HG02678 (cell line): ENCODE measurements around the gene SPANXA1.
"Not testable (repeated sequence)": the region's sequence is repeated elsewhere in the genome, so short reads cannot be mapped to it uniquely, and the experiment has no call there.

Experiments
- ATAC-seq: cut with Tn5 transposase; IDR thresholded peaks from one replicate; pipeline ENCODE4 v1.9.1; 2021; ENCODE audit warnings: mild to moderate bottlenecking, moderate library complexity; ENCODE audit not compliant: unreplicated experiment

Gene SPANXA1, protein sequence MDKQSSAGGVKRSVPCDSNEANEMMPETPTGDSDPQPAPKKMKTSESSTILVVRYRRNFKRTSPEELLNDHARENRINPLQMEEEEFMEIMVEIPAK

DNA sequence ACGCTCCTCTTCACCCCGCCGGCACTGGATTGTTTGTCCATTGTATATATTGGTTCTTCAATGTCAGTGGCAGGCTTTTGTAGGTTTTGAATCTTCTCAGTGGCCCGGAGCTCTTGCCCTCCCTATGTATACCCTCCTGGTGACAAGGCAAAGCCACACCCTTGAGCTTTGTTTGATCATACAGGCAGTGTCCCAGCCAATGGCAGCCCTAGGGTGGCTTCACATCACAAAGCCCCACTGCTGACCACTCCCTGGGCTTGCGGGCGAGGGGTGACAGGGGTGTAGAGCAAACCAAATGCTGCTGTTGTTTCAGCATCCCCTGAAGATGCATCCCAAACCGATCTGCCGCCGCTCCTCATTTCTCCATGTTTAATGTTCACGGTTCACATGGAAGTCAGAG, at the start of gene SPANXA1:
SPANXA1 (minus strand) TSS at position 101 of the 400 bp plus-strand sequence; CDS start at position 41, 60 bp downstream.
- ATAC-seq = not testable (repeated sequence)

DNA sequence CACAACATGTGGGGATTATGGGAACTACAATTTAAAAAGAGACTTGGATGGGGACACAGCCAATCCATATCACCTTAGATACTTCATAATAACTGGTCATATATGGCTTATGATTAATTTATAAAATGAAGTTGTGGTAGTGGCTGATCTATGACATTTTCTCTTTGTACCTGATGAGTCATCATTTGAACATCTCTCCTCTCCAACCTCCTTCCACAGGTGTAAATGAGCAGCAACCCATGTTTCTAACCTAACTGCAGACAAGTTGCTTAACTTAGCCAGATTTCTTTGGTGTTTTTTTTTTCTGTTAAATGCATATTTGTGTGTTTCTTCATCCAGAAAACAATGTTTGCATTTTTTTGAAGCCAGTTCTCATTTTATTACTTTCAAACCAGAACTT, 47.6 kb upstream of the SPANXA1 start:
- no peak for ATAC-seq

DNA sequence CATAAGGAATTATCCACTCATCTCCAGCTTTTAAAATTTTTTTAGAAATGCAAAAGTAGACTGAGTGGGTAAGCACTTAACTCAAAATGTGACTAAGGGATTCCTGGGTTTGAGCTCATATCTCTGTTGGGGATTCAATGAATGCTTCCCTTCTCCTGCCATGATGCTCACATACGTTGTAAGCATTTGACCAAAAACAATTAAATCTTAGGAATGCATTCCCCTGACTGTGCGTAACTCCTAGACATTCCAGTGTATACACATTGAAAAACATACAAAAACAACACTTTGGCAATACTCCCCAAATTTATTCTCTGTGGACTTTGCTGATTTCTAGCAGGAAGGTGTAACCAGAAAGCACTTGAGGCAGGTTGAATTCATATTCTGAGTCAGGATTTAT, 34.8 kb upstream of the SPANXA1 start:
- no peak for ATAC-seq

DNA sequence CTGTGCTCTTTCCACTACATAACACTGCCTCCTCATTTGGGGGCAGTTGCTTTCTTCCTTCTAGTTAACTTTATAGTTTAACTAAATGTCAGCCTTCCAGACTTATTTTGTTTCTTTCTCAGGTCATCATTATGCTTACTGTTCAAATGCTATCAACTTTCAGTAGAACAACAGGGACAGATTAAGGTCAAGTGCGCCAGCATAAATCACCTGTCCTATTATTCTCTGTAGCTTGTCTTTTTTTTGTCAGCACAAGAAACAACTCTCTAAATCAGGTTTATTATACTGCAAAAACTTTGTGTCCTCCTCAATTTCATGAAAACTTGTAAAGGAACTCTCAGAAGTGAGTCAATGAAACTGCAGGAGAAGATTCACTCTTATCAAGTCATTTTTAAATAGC, 24.6 kb upstream of the SPANXA1 start:
- ATAC-seq = no peak

DNA sequence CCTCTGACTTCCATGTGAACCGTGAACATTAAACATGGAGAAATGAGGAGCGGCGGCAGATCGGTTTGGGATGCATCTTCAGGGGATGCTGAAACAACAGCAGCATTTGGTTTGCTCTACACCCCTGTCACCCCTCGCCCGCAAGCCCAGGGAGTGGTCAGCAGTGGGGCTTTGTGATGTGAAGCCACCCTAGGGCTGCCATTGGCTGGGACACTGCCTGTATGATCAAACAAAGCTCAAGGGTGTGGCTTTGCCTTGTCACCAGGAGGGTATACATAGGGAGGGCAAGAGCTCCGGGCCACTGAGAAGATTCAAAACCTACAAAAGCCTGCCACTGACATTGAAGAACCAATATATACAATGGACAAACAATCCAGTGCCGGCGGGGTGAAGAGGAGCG, 4.9 kb upstream of the SPANXA1 start, which contains the start of gene SPANXA2:
SPANXA2 (plus strand) TSS at position 301 of the 400 bp plus-strand sequence; CDS start at position 361, 60 bp downstream.
- not testable (repeated sequence) for ATAC-seq

DNA sequence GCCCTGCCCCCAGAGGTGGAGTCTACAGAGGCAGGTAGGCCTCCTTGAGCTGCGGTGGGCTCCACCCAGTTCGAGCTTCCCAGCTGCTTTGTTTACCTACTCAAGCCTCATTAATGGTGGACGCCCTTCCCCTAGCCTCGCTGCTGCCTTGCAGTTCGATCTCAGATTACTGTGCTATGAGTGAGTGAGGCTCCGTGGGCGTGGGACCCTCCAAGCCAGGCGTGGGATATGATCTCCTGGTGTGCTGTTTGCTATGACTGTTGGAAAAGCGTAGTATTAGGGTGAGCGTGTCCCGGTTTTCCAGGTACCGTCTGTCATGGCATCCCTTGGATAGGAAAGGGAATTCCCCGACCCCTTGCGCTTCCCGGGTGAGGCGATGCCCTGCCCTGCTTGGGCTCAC, 42.0 kb downstream of the SPANXA1 start:
- not testable (repeated sequence) for ATAC-seq
